DOHH2 (cell line): ENCODE results near the gene DBN1.

ENCODE experiments used
- H3F3A ChIP-seq: fragments of 200-600 bp; sonication (generic), shearing (Covaris generic); 2 replicates; pipeline ENCODE4 v1.6.0; 2016; ENCODE audit warnings: antibody characterized with exemption, mild to moderate bottlenecking; ENCODE audit not compliant: control insufficient read depth, insufficient read depth
- H3K27ac ChIP-seq: fragments of 200-600 bp; sonication (generic); 2 replicates; pipeline ENCODE4 v1.5.1; 2014; ENCODE audit warnings: low read depth, mild to moderate bottlenecking, low read length, moderate library complexity
- H3K27me3 ChIP-seq: fragments of 200-600 bp; sonication (generic); 2 replicates; pipeline ENCODE4 v1.6.1; 2014; ENCODE audit warnings: mild to moderate bottlenecking, low read length, mixed read lengths; ENCODE audit not compliant: control insufficient read depth
- H3K36me3 ChIP-seq: fragments of 200-600 bp; sonication (generic); 2 replicates; pipeline ENCODE4 v1.6.1; 2014; ENCODE audit warnings: mild to moderate bottlenecking, low read length, moderate library complexity, mixed read lengths; ENCODE audit not compliant: control insufficient read depth
- H3K4me1 ChIP-seq: fragments of 200-600 bp; sonication (generic); 2 replicates; pipeline ENCODE4 v1.6.1; 2014; ENCODE audit warnings: mild to moderate bottlenecking, low read length, mixed read lengths; ENCODE audit not compliant: control insufficient read depth
- H3K4me2 ChIP-seq: fragments of 200-600 bp; sonication (generic); 2 replicates; pipeline ENCODE4 v1.6.0; 2014; ENCODE audit warnings: mild to moderate bottlenecking, low read length, moderate library complexity
- H3K4me3 ChIP-seq: fragments of 200-600 bp; sonication (generic); 2 replicates; pipeline ENCODE4 v1.5.1; 2014; ENCODE audit warnings: mild to moderate bottlenecking, low read length, mixed read lengths
- H3K79me2 ChIP-seq: fragments of 200-600 bp; sonication (generic); 2 replicates; pipeline ENCODE4 v1.6.1; 2014; ENCODE audit warnings: mild to moderate bottlenecking, low read length, mixed read lengths; ENCODE audit not compliant: control insufficient read depth
- H3K9me2 ChIP-seq: fragments of 200-600 bp; sonication (generic); replicated peaks from 2 replicates; pipeline ENCODE4 v1.6.1; 2014; ENCODE audit warnings: mild to moderate bottlenecking, low read length, mixed read lengths; ENCODE audit not compliant: control insufficient read depth
- H3K9me3 ChIP-seq: fragments of 200-600 bp; sonication (generic); 2 replicates; pipeline ENCODE4 v1.6.1; 2014; ENCODE audit warnings: antibody characterized with exemption, low read length, mixed read lengths; ENCODE audit not compliant: control insufficient read depth, insufficient read depth
- H4K20me1 ChIP-seq: fragments of 200-600 bp; sonication (generic); 2 replicates; pipeline ENCODE4 v1.6.0; 2014; ENCODE audit warnings: low read depth, mild to moderate bottlenecking, antibody characterized with exemption, low read length, moderate library complexity; ENCODE audit not compliant: control insufficient read depth, insufficient read depth
- CTCF ChIP-seq: fragments of 200-600 bp; sonication (generic); IDR thresholded peaks from one replicate; pipeline ENCODE4 v1.5.1; 2014; ENCODE audit warnings: antibody characterized with exemption, mild to moderate bottlenecking, low read depth, low read length; ENCODE audit not compliant: poor library complexity, severe bottlenecking
- EZH2phosphoT487 ChIP-seq: fragments of 200-600 bp; sonication (generic); IDR thresholded peaks from 2 replicates; pipeline ENCODE4 v1.6.1; 2017; ENCODE audit warnings: borderline replicate concordance, mild to moderate bottlenecking, antibody characterized with exemption, low read length, moderate library complexity, mixed read lengths

Gene DBN1

GRCh38 chr5:177438468-177438867 is 35.0 kb downstream of the DBN1 start:
- Histone ChIP-seq H3K4me2 (no peak overlapping the region), H3K36me3 (peaks cover 88% of the 10 kb centered on the region), H3K27ac (no peak overlapping the region), H3K4me3 (no peak overlapping the region), H3K4me1 (no peaks in the 10 kb centered on the region), H3K27me3 (no peaks in the 10 kb centered on the region), H3K79me2 (no peaks in the 10 kb centered on the region), H3K9me2 (no peaks in the 10 kb centered on the region), H3K9me3 (no peaks in the 10 kb centered on the region), H3F3A (0 out of 2 replicates have a peak, but pooled peaks cover 6% of the 10 kb centered on the region), H4K20me1 (no peaks in the 10 kb centered on the region)
- TF ChIP-seq CTCF (no peak), EZH2phosphoT487 (no peak)

- 0 out of 2 replicates have a peak, but pooled peaks cover 6% of the 10 kb centered on the region for H3F3A ChIP-seq
- no peak overlapping the region for H3K27ac ChIP-seq
- H3K4me2 ChIP-seq = no peak overlapping the region
- H3K4me3 ChIP-seq = no peak overlapping the region
- TF ChIP-seq EZH2phosphoT487 (no peak), CTCF (no peak)
- H3K9me3 ChIP-seq = no peaks in the 10 kb centered on the region
- H3K4me1 ChIP-seq = peaks cover 3% of the 10 kb centered on the region
- peaks cover under 1% of the 10 kb centered on the region; the same call in 1 of the 2 replicates for H4K20me1 ChIP-seq
- peaks cover 92% of the 10 kb centered on the region for H3K36me3 ChIP-seq
- no peaks in the 10 kb centered on the region for H3K27me3 ChIP-seq
- H3K79me2 ChIP-seq = peaks cover 3% of the 10 kb centered on the region; the same call in 1 of the 2 replicates
- no peaks in the 10 kb centered on the region for H3K9me2 ChIP-seq
These were observed 35.8 kb downstream of the DBN1 start for GRCh38 chr5:177437623-177438022.

- Histone ChIP-seq H3K4me1 (peaks cover 20% of the 10 kb centered on the region), H3K4me2 (no peak overlapping the region), H4K20me1 (peaks cover 6% of the 10 kb centered on the region; the same call in 1 of the 2 replicates), H3K9me2 (no peaks in the 10 kb centered on the region), H3K36me3 (peaks cover 86% of the 10 kb centered on the region), H3K4me3 (no peak overlapping the region), H3K27me3 (no peaks in the 10 kb centered on the region), H3K27ac (no peak overlapping the region), H3K79me2 (peaks cover 13% of the 10 kb centered on the region; the same call in 1 of the 2 replicates), H3F3A (peaks cover 13% of the 10 kb centered on the region), H3K9me3 (no peaks in the 10 kb centered on the region)
- TF ChIP-seq EZH2phosphoT487 (no peak), CTCF (no peak)
These were observed 37.4 kb downstream of the DBN1 start for GRCh38 chr5:177435847-177436536.
